Osteocyte (in vitro differentiated cells): Measurements from ENCODE around the gene KSR2. TPM values are rescaled to one million over a fixed set of nuclear protein-coding genes. Genes with fewer than 3 reads are reported as not detected.
A peak's percentile ranks its signal among the peaks of the same experiment; 100 is the strongest.

Experiments used
- DNase-seq: peaks from one replicate; pipeline ENCODE4 v3.0.0; 2021; ENCODE audit warnings: mixed read lengths; ENCODE audit not compliant: unreplicated experiment; ENCODE audit errors: extremely low spot score
- H3K27ac Mint-ChIP-seq: one replicate; pipeline ENCODE4 v1.8.0; 2021; ENCODE audit warnings: mild to moderate bottlenecking, mixed read lengths; ENCODE audit not compliant: unreplicated experiment
- H3K27me3 Mint-ChIP-seq: one replicate; pipeline ENCODE4 v1.8.0; 2021; ENCODE audit warnings: mixed read lengths; ENCODE audit not compliant: unreplicated experiment
- H3K36me3 Mint-ChIP-seq: one replicate; pipeline ENCODE4 v1.8.0; 2021; ENCODE audit warnings: mixed read lengths; ENCODE audit not compliant: unreplicated experiment
- H3K4me1 Mint-ChIP-seq: one replicate; pipeline ENCODE4 v1.8.0; 2021; ENCODE audit warnings: mixed read lengths; ENCODE audit not compliant: unreplicated experiment
- H3K4me3 Mint-ChIP-seq: one replicate; pipeline ENCODE4 v1.8.0; 2021; ENCODE audit warnings: mild to moderate bottlenecking, moderate library complexity, mixed read lengths; ENCODE audit not compliant: unreplicated experiment
- H3K9me3 Mint-ChIP-seq: one replicate; pipeline ENCODE4 v1.8.0; 2021; ENCODE audit warnings: mixed read lengths; ENCODE audit not compliant: unreplicated experiment
- CTCF ChIP-seq: fragments of 200-600 bp; sonication (generic); IDR thresholded peaks from 2 replicates; pipeline ENCODE4 v1.5.0; 2021; ENCODE audit warnings: antibody characterized with exemption, mild to moderate bottlenecking, moderate library complexity
- total RNA-seq: library from RNA; stranded (reverse); gene quantifications from 2 replicates; pipeline ENCODE4 v1.2.1, GENCODE V29; 2021

Gene KSR2
- total RNA-seq, 1 donor from 2014 or later = not detected

GRCh38 chr12:117689857-117690256 is 278.9 kb downstream of the KSR2 start:
- H3K27ac Mint-ChIP-seq = no peak overlapping the region
- no peaks in the 10 kb centered on the region for H3K36me3 Mint-ChIP-seq
- DNase-seq = no peak
- no peaks in the 10 kb centered on the region for H3K9me3 Mint-ChIP-seq
- peaks cover 37% of the 10 kb centered on the region for H3K4me1 Mint-ChIP-seq
- no peak for TF ChIP-seq CTCF
- H3K4me3 Mint-ChIP-seq = no peak overlapping the region
- no peaks in the 10 kb centered on the region for H3K27me3 Mint-ChIP-seq

- no peak for DNase-seq
- no peaks in the 10 kb centered on the region for H3K36me3 Mint-ChIP-seq
- H3K4me3 Mint-ChIP-seq = no peak overlapping the region
- no peak for TF ChIP-seq CTCF
- H3K4me1 Mint-ChIP-seq = peaks cover 50% of the 10 kb centered on the region
- H3K9me3 Mint-ChIP-seq = no peaks in the 10 kb centered on the region
- H3K27ac Mint-ChIP-seq = no peak overlapping the region
- no peaks in the 10 kb centered on the region for H3K27me3 Mint-ChIP-seq
These were observed 280.3 kb downstream of the KSR2 start for GRCh38 chr12:117688446-117688845.

- Mint-ChIP-seq H3K36me3 (no peaks in the 10 kb centered on the region), H3K27me3 (no peaks in the 10 kb centered on the region), H3K4me3 (peak overlapping the region; percentile 10), H3K9me3 (no peaks in the 10 kb centered on the region), H3K4me1 (peaks cover 56% of the 10 kb centered on the region), H3K27ac (peak overlapping the region; percentile 99)
- no peak for TF ChIP-seq CTCF
- no peak for DNase-seq
These were observed 281.8 kb downstream of the KSR2 start for GRCh38 chr12:117686911-117687377.

GRCh38 chr12:117686210-117686609 is 282.6 kb downstream of the KSR2 start:
- TF ChIP-seq CTCF = no peak
- H3K4me3 Mint-ChIP-seq = no peak overlapping the region
- no peaks in the 10 kb centered on the region for H3K27me3 Mint-ChIP-seq
- no peak for DNase-seq
- H3K27ac Mint-ChIP-seq = peak overlapping the region; percentile 99
- no peaks in the 10 kb centered on the region for H3K9me3 Mint-ChIP-seq
- no peaks in the 10 kb centered on the region for H3K36me3 Mint-ChIP-seq
- H3K4me1 Mint-ChIP-seq = peaks cover 59% of the 10 kb centered on the region

GRCh38 chr12:117685110-117685926 is 283.5 kb downstream of the KSR2 start:
- Mint-ChIP-seq H3K27me3 (no peaks in the 10 kb centered on the region), H3K27ac (peak overlapping the region; percentile 99)

More at GRCh38 chr12:117685110-117685926, 283.5 kb downstream of the KSR2 start:
- Mint-ChIP-seq H3K4me1 (peaks cover 64% of the 10 kb centered on the region), H3K9me3 (no peaks in the 10 kb centered on the region), H3K36me3 (no peaks in the 10 kb centered on the region), H3K4me3 (peak overlapping the region; percentile 67)
- no peak for TF ChIP-seq CTCF
- peak; percentile 89 for DNase-seq
